Parathyroid adenoma (tissue), 2 donors: ENCODE measurements around the gene GLI2.

Experiments
- H2AFZ ChIP-seq: fragments of 300-600 bp; sonication (generic); one replicate; pipeline ENCODE4 v1.7.0; 2017; ENCODE audit warnings: antibody characterized with exemption, mild to moderate bottlenecking
- H3K27ac ChIP-seq: fragments of 300-600 bp; sonication (generic); one replicate; pipeline ENCODE4 v1.7.0; 2017
- H3K27me3 ChIP-seq: fragments of 300-600 bp; sonication (generic); one replicate; pipeline ENCODE4 v1.7.0; 2017; ENCODE audit warnings: low read length; ENCODE audit not compliant: control insufficient read depth, insufficient read depth
- H3K36me3 ChIP-seq: fragments of 300-600 bp; sonication (generic); one replicate; pipeline ENCODE4 v1.7.0; 2017; ENCODE audit warnings: low read length; ENCODE audit not compliant: control insufficient read depth, insufficient read depth
- H3K4me1 ChIP-seq: fragments of 300-600 bp; sonication (generic); one replicate; pipeline ENCODE4 v1.7.0; 2017; ENCODE audit warnings: control low read depth
- H3K4me2 ChIP-seq: fragments of 300-600 bp; sonication (generic); one replicate; pipeline ENCODE4 v1.7.0; 2017; ENCODE audit warnings: low read length
- H3K4me3 ChIP-seq: fragments of 300-600 bp; sonication (generic); one replicate; pipeline ENCODE4 v1.7.0; 2017; ENCODE audit warnings: low read depth, low read length
- H3K79me2 ChIP-seq: fragments of 300-600 bp; sonication (generic); one replicate; pipeline ENCODE4 v1.7.0; 2017; ENCODE audit warnings: control low read depth
- H3K9ac ChIP-seq: fragments of 300-600 bp; sonication (generic); one replicate; pipeline ENCODE4 v1.7.0; 2017; ENCODE audit warnings: mild to moderate bottlenecking
- H3K9me3 ChIP-seq: fragments of 300-600 bp; sonication (generic); one replicate; pipeline ENCODE4 v1.7.0; 2017; ENCODE audit warnings: low read length; ENCODE audit not compliant: control insufficient read depth
- TF ChIP-seq, protein P1 (sequence below): fragments of 300-600 bp; sonication (generic); IDR thresholded peaks from one replicate; pipeline ENCODE4 v1.7.0; 2017; ENCODE audit warnings: antibody characterized with exemption, mild to moderate bottlenecking
- donor health status: primary hyperparathyroidism.

GLI2 gene

DNA sequence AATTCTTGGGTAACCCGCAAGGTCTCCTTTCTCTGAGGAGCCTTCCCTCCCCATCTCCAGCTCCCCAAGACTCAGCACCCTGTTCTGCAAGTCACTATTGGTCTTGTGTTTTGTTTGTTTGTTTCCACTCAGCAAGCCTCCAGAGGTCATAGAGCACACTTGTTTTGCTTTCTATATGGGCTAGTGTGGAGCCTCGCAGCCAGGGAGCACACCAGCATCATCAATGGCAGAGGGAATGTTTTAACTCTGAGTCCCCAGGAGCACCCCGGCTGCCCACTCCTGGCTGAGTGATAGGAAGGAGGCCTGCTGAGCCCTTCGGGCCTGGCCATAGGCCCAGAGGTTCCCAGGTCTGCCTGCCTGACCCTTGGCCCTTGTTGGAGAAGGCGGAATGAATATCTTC is 36.6 kb downstream of the GLI2 start:
- H3K27ac ChIP-seq: no peak overlapping the region
- no peaks in the 10 kb centered on the region for H3K27me3 ChIP-seq
- no peaks in the 10 kb centered on the region for H3K4me1 ChIP-seq
- no peaks in the 10 kb centered on the region for H3K79me2 ChIP-seq
- TF ChIP-seq, protein P1, sequence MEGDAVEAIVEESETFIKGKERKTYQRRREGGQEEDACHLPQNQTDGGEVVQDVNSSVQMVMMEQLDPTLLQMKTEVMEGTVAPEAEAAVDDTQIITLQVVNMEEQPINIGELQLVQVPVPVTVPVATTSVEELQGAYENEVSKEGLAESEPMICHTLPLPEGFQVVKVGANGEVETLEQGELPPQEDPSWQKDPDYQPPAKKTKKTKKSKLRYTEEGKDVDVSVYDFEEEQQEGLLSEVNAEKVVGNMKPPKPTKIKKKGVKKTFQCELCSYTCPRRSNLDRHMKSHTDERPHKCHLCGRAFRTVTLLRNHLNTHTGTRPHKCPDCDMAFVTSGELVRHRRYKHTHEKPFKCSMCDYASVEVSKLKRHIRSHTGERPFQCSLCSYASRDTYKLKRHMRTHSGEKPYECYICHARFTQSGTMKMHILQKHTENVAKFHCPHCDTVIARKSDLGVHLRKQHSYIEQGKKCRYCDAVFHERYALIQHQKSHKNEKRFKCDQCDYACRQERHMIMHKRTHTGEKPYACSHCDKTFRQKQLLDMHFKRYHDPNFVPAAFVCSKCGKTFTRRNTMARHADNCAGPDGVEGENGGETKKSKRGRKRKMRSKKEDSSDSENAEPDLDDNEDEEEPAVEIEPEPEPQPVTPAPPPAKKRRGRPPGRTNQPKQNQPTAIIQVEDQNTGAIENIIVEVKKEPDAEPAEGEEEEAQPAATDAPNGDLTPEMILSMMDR: no peak
- no peak overlapping the region for H2AFZ ChIP-seq
- H3K9me3 ChIP-seq: no peaks in the 10 kb centered on the region
- H3K36me3 ChIP-seq: no peaks in the 10 kb centered on the region
- no peak overlapping the region for H3K4me3 ChIP-seq
- no peak overlapping the region for H3K9ac ChIP-seq
- H3K4me2 ChIP-seq: no peak overlapping the region

DNA sequence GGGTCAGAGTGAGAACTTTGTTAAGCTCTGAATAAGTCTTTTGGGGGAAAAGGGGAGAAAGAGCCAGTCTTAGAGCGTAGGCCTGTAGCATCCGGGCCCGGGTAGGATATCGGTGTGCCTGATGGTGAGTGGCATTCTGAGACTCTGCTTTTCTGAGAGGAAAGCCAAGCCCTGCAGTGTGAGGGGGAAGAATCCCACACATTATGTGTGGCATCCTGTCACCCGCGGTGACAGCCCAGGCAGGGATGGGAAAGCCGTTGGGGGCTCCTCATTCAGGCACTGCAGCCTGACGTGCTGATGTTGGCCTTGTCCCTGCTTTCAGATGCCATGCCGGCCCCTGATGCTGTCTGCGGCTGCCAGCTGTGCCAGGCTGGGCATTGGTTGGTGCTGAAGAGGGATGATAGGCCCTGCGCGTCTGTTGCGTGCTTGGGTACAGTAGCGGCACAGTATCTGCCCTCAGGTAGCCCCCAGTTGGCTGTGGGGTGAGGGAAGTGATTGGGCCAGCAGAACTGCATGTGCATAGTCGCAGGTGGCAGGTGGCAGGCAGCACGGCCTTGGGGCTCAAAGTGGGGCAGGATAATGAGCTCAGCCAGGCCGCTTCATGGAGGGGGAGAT is 37.6 kb downstream of the GLI2 start:
- no peak overlapping the region for H2AFZ ChIP-seq
- no peak overlapping the region for H3K27ac ChIP-seq
- H3K9me3 ChIP-seq: no peaks in the 10 kb centered on the region
- H3K9ac ChIP-seq: no peak overlapping the region
- no peaks in the 10 kb centered on the region for H3K36me3 ChIP-seq
- H3K4me3 ChIP-seq: no peak overlapping the region
- no peaks in the 10 kb centered on the region for H3K27me3 ChIP-seq
- TF ChIP-seq, protein P1: no peak
- no peaks in the 10 kb centered on the region for H3K79me2 ChIP-seq
- H3K4me2 ChIP-seq: no peak overlapping the region
- no peaks in the 10 kb centered on the region for H3K4me1 ChIP-seq

DNA sequence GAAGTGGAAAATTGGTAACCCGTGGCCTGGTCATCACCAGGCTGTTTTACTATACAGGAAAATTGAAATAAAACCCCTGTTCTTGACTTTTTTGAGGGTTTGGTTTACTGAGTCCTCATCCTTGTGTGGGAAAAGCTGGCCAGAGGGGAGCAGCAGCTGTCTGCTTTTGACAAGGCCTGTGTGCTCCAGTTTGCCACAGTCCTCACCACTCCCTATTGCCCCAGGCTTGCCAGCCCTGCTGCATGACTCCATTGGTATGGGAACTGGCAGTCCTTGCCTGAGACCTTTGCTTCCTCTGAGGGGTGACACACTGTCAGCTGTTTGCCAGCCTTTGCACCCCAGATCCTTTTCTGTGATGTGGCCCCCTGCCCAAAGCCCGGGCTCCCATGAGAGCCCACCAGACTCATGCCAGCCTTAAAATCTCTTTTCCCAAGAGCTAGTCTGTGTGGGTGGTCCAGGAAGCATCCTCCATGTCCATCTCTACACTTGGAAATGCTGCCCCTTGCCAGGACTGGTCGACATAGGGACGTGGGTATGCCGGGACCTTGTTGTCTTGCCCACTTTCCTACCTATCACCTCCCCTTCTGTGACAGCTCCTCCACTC is 39.0 kb downstream of the GLI2 start:
- H3K27me3 ChIP-seq: no peaks in the 10 kb centered on the region
- no peak overlapping the region for H3K4me3 ChIP-seq
- H3K4me2 ChIP-seq: no peak overlapping the region
- TF ChIP-seq, protein P1: no peak
- no peaks in the 10 kb centered on the region for H3K36me3 ChIP-seq
- H3K4me1 ChIP-seq: no peaks in the 10 kb centered on the region
- H3K9ac ChIP-seq: no peak overlapping the region
- no peaks in the 10 kb centered on the region for H3K79me2 ChIP-seq
- H3K9me3 ChIP-seq: no peaks in the 10 kb centered on the region
- no peak overlapping the region for H2AFZ ChIP-seq
- H3K27ac ChIP-seq: no peak overlapping the region

DNA sequence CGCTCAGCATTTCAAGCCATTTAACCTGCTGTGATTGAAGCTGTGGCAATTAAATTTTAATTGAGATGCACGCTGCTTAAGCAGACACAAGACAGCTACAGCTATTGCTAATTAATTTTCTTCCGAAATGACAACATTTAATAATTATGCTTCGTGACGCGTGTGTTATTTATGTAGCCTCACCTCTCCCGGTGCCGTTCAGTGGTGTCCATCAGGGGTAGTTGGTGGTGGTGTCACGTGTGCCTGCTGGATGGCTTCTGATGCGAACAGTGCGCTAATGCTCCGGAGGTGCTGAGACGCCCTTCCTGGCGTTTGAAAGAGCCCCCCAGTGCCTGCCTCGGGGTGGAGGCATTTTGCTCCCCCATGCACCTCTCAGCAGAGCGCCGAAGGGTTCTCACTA is 39.5 kb downstream of the GLI2 start:
- Histone ChIP-seq H3K9ac (no peak overlapping the region), H3K4me1 (no peaks in the 10 kb centered on the region), H2AFZ (no peak overlapping the region), H3K4me2 (no peak overlapping the region), H3K9me3 (no peaks in the 10 kb centered on the region), H3K27me3 (no peaks in the 10 kb centered on the region), H3K36me3 (no peaks in the 10 kb centered on the region), H3K79me2 (no peaks in the 10 kb centered on the region), H3K4me3 (no peak overlapping the region), H3K27ac (no peak overlapping the region)
- TF ChIP-seq, protein P1: no peak
